ENCODE measurements around the gene TMSB4Y.

Gene TMSB4Y

GRCh38 chrY:13703568-13703968 is at the start of gene TMSB4Y:
TMSB4Y (plus strand) TSS chrY:13703899.
- no peak for FAIRE-seq

GRCh38 chrY:13664162-13664561 is 39.5 kb upstream of the TMSB4Y start:
- FAIRE-seq, result no peak
- DNase-seq (ENCODE audit: insufficient read length, low spot score), result no peak

More at GRCh38 chrY:13703568-13703968, at the start of gene TMSB4Y:
- DNase-seq (ENCODE audit: insufficient read length, low spot score), result no peak

- FAIRE-seq (no peak), DNase-seq (ENCODE audit: insufficient read length, low spot score) (no peak)
These were observed 32.6 kb upstream of the TMSB4Y start for GRCh38 chrY:13671122-13671521.

- no peak for FAIRE-seq
- DNase-seq (ENCODE audit: insufficient read length, low spot score), result no peak
These were observed 1.4 kb upstream of the TMSB4Y start for GRCh38 chrY:13702276-13702675.

GRCh38 chrY:13704121-13704930 is 627 bp downstream of the TMSB4Y start:
- no peak for DNase-seq (ENCODE audit: insufficient read length, low spot score)
- no peak for FAIRE-seq

- no peak for FAIRE-seq
These were observed 1.5 kb downstream of the TMSB4Y start for GRCh38 chrY:13705197-13705596.

GRCh38 chrY:13708038-13708437 is 4.3 kb downstream of the TMSB4Y start:
- no peak for FAIRE-seq
- no peak for DNase-seq (ENCODE audit: insufficient read length, low spot score)

More at GRCh38 chrY:13705197-13705596, 1.5 kb downstream of the TMSB4Y start:
- DNase-seq (ENCODE audit: insufficient read length, low spot score), result no peak

- FAIRE-seq, result no peak
These were observed 15.3 kb downstream of the TMSB4Y start for GRCh38 chrY:13718996-13719395.

GRCh38 chrY:13729517-13729916 is 25.8 kb downstream of the TMSB4Y start:
- DNase-seq (ENCODE audit: insufficient read length, low spot score) (no peak), FAIRE-seq (no peak)

More at GRCh38 chrY:13718996-13719395, 15.3 kb downstream of the TMSB4Y start:
- no peak for DNase-seq (ENCODE audit: insufficient read length, low spot score)

- DNase-seq (ENCODE audit: insufficient read length, low spot score) (no peak), FAIRE-seq (no peak)
These were observed 34.9 kb downstream of the TMSB4Y start for GRCh38 chrY:13738618-13739017.

GRCh38 chrY:13751289-13752071 is 47.8 kb downstream of the TMSB4Y start:
- DNase-seq (ENCODE audit: insufficient read length, low spot score), result no peak
- FAIRE-seq, result no peak

- DNase-seq (ENCODE audit: insufficient read length, low spot score), result no peak
- no peak for FAIRE-seq
These were observed 51.0 kb downstream of the TMSB4Y start for GRCh38 chrY:13754661-13755060.

Measured in HTR-8/SVneo (cell line).